Mesendoderm (in vitro differentiated cells): Measurements from ENCODE around the gene NME4.
A peak's percentile ranks its signal among the peaks of the same experiment; 100 is the strongest.

ENCODE experiments used
- DNase-seq: peaks from one replicate; pipeline ENCODE4 v3.0.0; 2013
- H2AK5ac ChIP-seq: 2 replicates; pipeline ENCODE4 v1.6.1; 2013; ENCODE audit warnings: low read length, inconsistent platforms
- H2BK120ac ChIP-seq: 2 replicates; pipeline ENCODE4 v1.6.1; 2013; ENCODE audit warnings: low read depth, mild to moderate bottlenecking, low read length, moderate library complexity, mixed read lengths
- H2BK15ac ChIP-seq: replicated peaks from 2 replicates; pipeline ENCODE4 v1.6.1; 2013; ENCODE audit warnings: low read depth, mild to moderate bottlenecking, moderate library complexity
- H2BK5ac ChIP-seq: 2 replicates; pipeline ENCODE4 v1.6.1; 2013; ENCODE audit warnings: low read length, inconsistent platforms
- H3K18ac ChIP-seq: 2 replicates; pipeline ENCODE4 v1.6.1; 2013; ENCODE audit warnings: mild to moderate bottlenecking, low read length, mixed read lengths
- H3K23ac ChIP-seq: one replicate; pipeline ENCODE4 v1.6.1; 2013; ENCODE audit warnings: low read length
- H3K27ac ChIP-seq: 2 replicates; pipeline ENCODE4 v1.5.1; 2013; ENCODE audit warnings: low read depth, mild to moderate bottlenecking, inconsistent platforms, low read length, moderate library complexity
- H3K27me3 ChIP-seq: 2 replicates; pipeline ENCODE4 v1.6.1; 2013; ENCODE audit warnings: low read length, control low read depth, mild to moderate bottlenecking, inconsistent platforms; ENCODE audit not compliant: insufficient read depth, poor library complexity
- H3K36me3 ChIP-seq: 2 replicates; pipeline ENCODE4 v1.6.1; 2013; ENCODE audit warnings: low read length, inconsistent platforms; ENCODE audit not compliant: control insufficient read depth, insufficient read depth
- H3K4ac ChIP-seq: one replicate; pipeline ENCODE4 v1.6.1; 2013; ENCODE audit warnings: low read depth, mild to moderate bottlenecking, low read length, moderate library complexity
- H3K4me1 ChIP-seq: 2 replicates; pipeline ENCODE4 v1.6.1; 2013; ENCODE audit warnings: low read depth, low read length, inconsistent platforms; ENCODE audit not compliant: control insufficient read depth
- H3K4me2 ChIP-seq: 2 replicates; pipeline ENCODE4 v1.6.1; 2013; ENCODE audit warnings: low read length
- H3K4me3 ChIP-seq: 2 replicates; pipeline ENCODE4 v1.5.1; 2013; ENCODE audit warnings: mild to moderate bottlenecking, low read length
- H3K56ac ChIP-seq: one replicate; pipeline ENCODE4 v1.6.1; 2013; ENCODE audit warnings: low read length
- H3K79me1 ChIP-seq: 2 replicates; pipeline ENCODE4 v1.6.1; 2013; ENCODE audit warnings: low read length, inconsistent platforms
- H3K79me2 ChIP-seq: 2 replicates; pipeline ENCODE4 v1.6.1; 2013; ENCODE audit warnings: mild to moderate bottlenecking, low read length; ENCODE audit not compliant: control insufficient read depth, insufficient read depth
- H3K9ac ChIP-seq: 2 replicates; pipeline ENCODE4 v1.6.1; 2013; ENCODE audit warnings: low read length, inconsistent platforms
- H4K5ac ChIP-seq: one replicate; pipeline ENCODE4 v1.6.1; 2013; ENCODE audit warnings: low read length
- H4K8ac ChIP-seq: one replicate; pipeline ENCODE4 v1.6.1; 2013; ENCODE audit warnings: low read depth, mild to moderate bottlenecking, control low read depth, low read length, moderate library complexity
- WGBS: extraction: QIAGEN DNeasy Blood & Tissue Kit; methylation state at CpG from one replicate; pipeline ENCODE4 v1.1.7; 2013; ENCODE audit warnings: low lambda C conversion rate, missing lambda C conversion rate; ENCODE audit not compliant: insufficient coverage; ENCODE audit errors: extremely low coverage; 5-methylcytosine and 5-hydroxymethylcytosine counted together

Gene NME4

GRCh38 chr16:380762-381011, 16.3 kb upstream of the NME4 start:
- H3K4me2 ChIP-seq, result peak overlapping the region; percentile 93
- no peak overlapping the region for H4K5ac ChIP-seq
- H3K27ac ChIP-seq, result peak overlapping the region; percentile 70
- no peak overlapping the region for H2AK5ac ChIP-seq
- peak overlapping the region; percentile 82 for H3K4me3 ChIP-seq
- H2BK15ac ChIP-seq, result no peak overlapping the region
- WGBS, result no CpG with 5 or more reads among the region's 12 CpGs
- H3K4me1 ChIP-seq, result peaks cover 4% of the 10 kb centered on the region
- peak overlapping the region; percentile 97 for H3K9ac ChIP-seq
- no peak overlapping the region for H3K18ac ChIP-seq
- H3K23ac ChIP-seq, result peak overlapping the region; percentile 100
- no peaks in the 10 kb centered on the region for H3K27me3 ChIP-seq
- peaks cover 7% of the 10 kb centered on the region for H3K36me3 ChIP-seq
- H3K4ac ChIP-seq, result peak overlapping the region; percentile 5
- no peak overlapping the region for H2BK120ac ChIP-seq
- H4K8ac ChIP-seq, result no peak overlapping the region
- peaks cover 12% of the 10 kb centered on the region for H3K79me1 ChIP-seq
- peak overlapping the region; percentile 84 for H2BK5ac ChIP-seq
- peaks cover 25% of the 10 kb centered on the region for H3K79me2 ChIP-seq
- DNase-seq, result no peak
- peak overlapping the region; percentile 95 for H3K56ac ChIP-seq

- Histone ChIP-seq H3K4ac (peak overlapping the region; percentile 97), H3K79me1 (peaks cover 12% of the 10 kb centered on the region), H3K56ac (peak overlapping the region; percentile 95), H2AK5ac (no peak overlapping the region), H3K23ac (peak overlapping the region; percentile 100), H2BK5ac (peak overlapping the region; percentile 84), H3K79me2 (peaks cover 25% of the 10 kb centered on the region), H3K4me1 (peaks cover 4% of the 10 kb centered on the region), H3K18ac (peak overlapping the region; percentile 89), H3K9ac (peak overlapping the region; percentile 97), H3K4me2 (peak overlapping the region; percentile 93), H4K5ac (no peak overlapping the region), H3K27ac (peak overlapping the region; percentile 70), H3K36me3 (peaks cover 3% of the 10 kb centered on the region), H4K8ac (peak overlapping the region; percentile 77), H2BK120ac (peak overlapping the region; percentile 46), H3K4me3 (peak overlapping the region; percentile 82), H3K27me3 (no peaks in the 10 kb centered on the region), H2BK15ac (peak overlapping the region; percentile 10)
- no CpG with 5 or more reads among the region's 73 CpGs for WGBS
- no peak for DNase-seq
Measured at GRCh38 chr16:381012-381788, 15.8 kb upstream of the NME4 start.

- Histone ChIP-seq H3K4me2 (peak within 1 kb of the TSS; percentile 93), H3K4me3 (peak within 1 kb of the TSS; percentile 82), H4K8ac (peak within 1 kb of the TSS; percentile 77), H3K56ac (peak within 1 kb of the TSS; percentile 95), H3K27ac (peak within 1 kb of the TSS; percentile 70), H4K5ac (no peak within 1 kb of the TSS), H3K79me1 (peaks cover 12% of the 10 kb centered on the region), H3K23ac (peak within 1 kb of the TSS; percentile 100), H2BK5ac (peak within 1 kb of the TSS; percentile 84), H2BK120ac (peak within 1 kb of the TSS; percentile 46), H2BK15ac (peak within 1 kb of the TSS; percentile 10), H3K18ac (peak within 1 kb of the TSS; percentile 89), H3K27me3 (no peaks in the 10 kb centered on the region), H3K4ac (peak within 1 kb of the TSS; percentile 97), H3K9ac (peak within 1 kb of the TSS; percentile 97), H3K4me1 (peaks cover 4% of the 10 kb centered on the region), H3K36me3 (no peaks in the 10 kb centered on the region), H2AK5ac (no peak within 1 kb of the TSS), H3K79me2 (peaks cover 25% of the 10 kb centered on the region)
- no peak for DNase-seq
- WGBS, result no CpG with 5 or more reads among the region's 123 CpGs
Measured at GRCh38 chr16:381789-382717, 14.9 kb upstream of the NME4 start, which contains the start of gene PGAP6. Gene PGAP6 (minus strand): TSS chr16:381978. CDS start chr16:381821, 157 bp downstream.

GRCh38 chr16:383326-384051, 13.5 kb upstream of the NME4 start:
- Histone ChIP-seq H3K23ac (no peak overlapping the region), H3K27me3 (no peaks in the 10 kb centered on the region), H2BK120ac (no peak overlapping the region), H3K79me2 (peaks cover 23% of the 10 kb centered on the region), H3K9ac (peak overlapping the region; percentile 47), H2BK5ac (no peak overlapping the region), H3K4ac (no peak overlapping the region), H4K5ac (no peak overlapping the region), H3K4me3 (no peak overlapping the region), H3K18ac (peak overlapping the region; percentile 19), H2BK15ac (no peak overlapping the region), H3K36me3 (no peaks in the 10 kb centered on the region), H3K27ac (peak overlapping the region; percentile 42), H3K4me1 (peaks cover 4% of the 10 kb centered on the region), H3K79me1 (peaks cover 11% of the 10 kb centered on the region), H2AK5ac (no peak overlapping the region), H4K8ac (no peak overlapping the region), H3K56ac (peak overlapping the region; percentile 74), H3K4me2 (peak overlapping the region; percentile 34)
- no CpG with 5 or more reads among the region's 33 CpGs for WGBS
- DNase-seq, result peak; percentile 80

- no peak overlapping the region for H3K23ac ChIP-seq
- WGBS, result no CpG with 5 or more reads among the region's 19 CpGs
- H3K79me2 ChIP-seq, result no peaks in the 10 kb centered on the region
- peak overlapping the region; percentile 9 for H3K56ac ChIP-seq
- no peak overlapping the region for H3K4me3 ChIP-seq
- DNase-seq, result no peak
- no peak overlapping the region for H3K4ac ChIP-seq
- H4K5ac ChIP-seq, result no peak overlapping the region
- H2BK120ac ChIP-seq, result no peak overlapping the region
- H3K27me3 ChIP-seq, result no peaks in the 10 kb centered on the region
- no peak overlapping the region for H2BK5ac ChIP-seq
- H3K27ac ChIP-seq, result no peak overlapping the region
- no peak overlapping the region for H3K4me2 ChIP-seq
- H2AK5ac ChIP-seq, result no peak overlapping the region
- H3K9ac ChIP-seq, result no peak overlapping the region
- no peak overlapping the region for H3K18ac ChIP-seq
- H3K36me3 ChIP-seq, result no peaks in the 10 kb centered on the region
- H4K8ac ChIP-seq, result no peak overlapping the region
- H3K79me1 ChIP-seq, result no peaks in the 10 kb centered on the region
- no peak overlapping the region for H2BK15ac ChIP-seq
- peaks cover 4% of the 10 kb centered on the region for H3K4me1 ChIP-seq
Measured at GRCh38 chr16:386641-387156, 10.3 kb upstream of the NME4 start.
